ENCODE measurements around the gene SLC38A2. TPM values are rescaled to one million over a fixed set of nuclear protein-coding genes. Genes with fewer than 3 reads are reported as not detected.

Gene SLC38A2
- total RNA-seq, 1 donor from 2014 or later, result 144 TPM

- Histone ChIP-seq H3K9ac (ENCODE audit: low read depth in 1 of 3, low read length in 3 of 3) (peak overlapping the region; percentile 34 to 72 (median 63)), H3K9me3 (ENCODE audit: control insufficient read depth in 3 of 3, low read length in 3 of 3) (no peaks in the 10 kb centered on the region), H3K27ac (ENCODE audit: low read depth, low read length) (peak overlapping the region; percentile 80), H3K36me3 (ENCODE audit: control insufficient read depth in 3 of 3, insufficient read depth in 3 of 3, low read length in 3 of 3) (no peaks in the 10 kb centered on the region), H3K27me3 (ENCODE audit: control insufficient read depth in 3 of 3, insufficient read depth in 3 of 3, low read length in 3 of 3) (no peaks in the 10 kb centered on the region), H3K4me1 (ENCODE audit: control insufficient read depth in 3 of 3, insufficient read depth in 3 of 3, low read length in 3 of 3) (peaks cover 31 to 52% (median 36%) of the 10 kb centered on the region in 3 donors), H3K4me3 (ENCODE audit: low read length in 3 of 3) (peak overlapping the region; percentile 25 to 54 (median 42))
Observed at GRCh38 chr12:46386877-46387629, 14.5 kb upstream of the SLC38A2 start.

- no peaks in the 10 kb centered on the region for H3K36me3 ChIP-seq (ENCODE audit: control insufficient read depth in 3 of 3, insufficient read depth in 3 of 3, low read length in 3 of 3)
- H3K9ac ChIP-seq (ENCODE audit: low read depth in 1 of 3, low read length in 3 of 3), result peak overlapping the region; percentile 34 to 72 (median 63)
- H3K4me3 ChIP-seq (ENCODE audit: low read length in 3 of 3), result peak overlapping the region in 2 of 3 donors; percentile 7 to 25
- no peaks in the 10 kb centered on the region for H3K9me3 ChIP-seq (ENCODE audit: control insufficient read depth in 3 of 3, low read length in 3 of 3)
- H3K4me1 ChIP-seq (ENCODE audit: control insufficient read depth in 3 of 3, insufficient read depth in 3 of 3, low read length in 3 of 3), result peaks cover 31 to 51% (median 36%) of the 10 kb centered on the region in 3 donors
- H3K27me3 ChIP-seq (ENCODE audit: control insufficient read depth in 3 of 3, insufficient read depth in 3 of 3, low read length in 3 of 3), result no peaks in the 10 kb centered on the region
- H3K27ac ChIP-seq (ENCODE audit: low read depth, low read length), result peak overlapping the region; percentile 80
Observed at GRCh38 chr12:46386360-46386867, 13.8 kb upstream of the SLC38A2 start.

GRCh38 chr12:46385438-46385837, 12.9 kb upstream of the SLC38A2 start:
- Histone ChIP-seq H3K4me3 (ENCODE audit: low read length in 3 of 3) (peak overlapping the region in 2 of 3 donors; percentile 1 to 21), H3K4me1 (ENCODE audit: control insufficient read depth in 3 of 3, insufficient read depth in 3 of 3, low read length in 3 of 3) (peaks cover 27 to 46% (median 33%) of the 10 kb centered on the region in 3 donors), H3K36me3 (ENCODE audit: control insufficient read depth in 3 of 3, insufficient read depth in 3 of 3, low read length in 3 of 3) (no peaks in the 10 kb centered on the region)

GRCh38 chr12:46384451-46385309, 12.1 kb upstream of the SLC38A2 start:
- H3K27ac ChIP-seq (ENCODE audit: low read depth, low read length), result peak overlapping the region; percentile 98
- no peaks in the 10 kb centered on the region for H3K9me3 ChIP-seq (ENCODE audit: control insufficient read depth in 3 of 3, low read length in 3 of 3)
- H3K4me3 ChIP-seq (ENCODE audit: low read length in 3 of 3), result peak overlapping the region; percentile 83 to 86 (median 84)
- peak overlapping the region; percentile 90 to 94 (median 93) for H3K9ac ChIP-seq (ENCODE audit: low read depth in 1 of 3, low read length in 3 of 3)
- H3K4me1 ChIP-seq (ENCODE audit: control insufficient read depth in 3 of 3, insufficient read depth in 3 of 3, low read length in 3 of 3), result peaks cover 27 to 46% (median 33%) of the 10 kb centered on the region in 3 donors
- H3K36me3 ChIP-seq (ENCODE audit: control insufficient read depth in 3 of 3, insufficient read depth in 3 of 3, low read length in 3 of 3), result peaks cover 0 to 2% (median 0%) of the 10 kb centered on the region in 3 donors
- H3K27me3 ChIP-seq (ENCODE audit: control insufficient read depth in 3 of 3, insufficient read depth in 3 of 3, low read length in 3 of 3), result no peaks in the 10 kb centered on the region

More at GRCh38 chr12:46385438-46385837, 12.9 kb upstream of the SLC38A2 start:
- Histone ChIP-seq H3K27ac (ENCODE audit: low read depth, low read length) (peak overlapping the region; percentile 80), H3K9me3 (ENCODE audit: control insufficient read depth in 3 of 3, low read length in 3 of 3) (no peaks in the 10 kb centered on the region), H3K9ac (ENCODE audit: low read depth in 1 of 3, low read length in 3 of 3) (peak overlapping the region in 1 of 3 donors; percentile 4), H3K27me3 (ENCODE audit: control insufficient read depth in 3 of 3, insufficient read depth in 3 of 3, low read length in 3 of 3) (no peaks in the 10 kb centered on the region)

GRCh38 chr12:46383654-46384450, 11.3 kb upstream of the SLC38A2 start:
- Histone ChIP-seq H3K4me3 (ENCODE audit: low read length in 3 of 3) (peak overlapping the region; percentile 83 to 86 (median 84)), H3K9ac (ENCODE audit: low read depth in 1 of 3, low read length in 3 of 3) (peak overlapping the region; percentile 90 to 94 (median 93)), H3K27me3 (ENCODE audit: control insufficient read depth in 3 of 3, insufficient read depth in 3 of 3, low read length in 3 of 3) (no peaks in the 10 kb centered on the region), H3K36me3 (ENCODE audit: control insufficient read depth in 3 of 3, insufficient read depth in 3 of 3, low read length in 3 of 3) (peaks cover 0 to 2% (median 0%) of the 10 kb centered on the region in 3 donors), H3K9me3 (ENCODE audit: control insufficient read depth in 3 of 3, low read length in 3 of 3) (no peaks in the 10 kb centered on the region), H3K27ac (ENCODE audit: low read depth, low read length) (peak overlapping the region; percentile 98), H3K4me1 (ENCODE audit: control insufficient read depth in 3 of 3, insufficient read depth in 3 of 3, low read length in 3 of 3) (peaks cover 23 to 46% (median 30%) of the 10 kb centered on the region in 3 donors)

- H3K27ac ChIP-seq (ENCODE audit: low read depth, low read length), result peak overlapping the region; percentile 98
- peaks cover 0 to 2% (median 0%) of the 10 kb centered on the region in 3 donors for H3K36me3 ChIP-seq (ENCODE audit: control insufficient read depth in 3 of 3, insufficient read depth in 3 of 3, low read length in 3 of 3)
- no peaks in the 10 kb centered on the region for H3K27me3 ChIP-seq (ENCODE audit: control insufficient read depth in 3 of 3, insufficient read depth in 3 of 3, low read length in 3 of 3)
- peaks cover 23 to 43% (median 30%) of the 10 kb centered on the region in 3 donors for H3K4me1 ChIP-seq (ENCODE audit: control insufficient read depth in 3 of 3, insufficient read depth in 3 of 3, low read length in 3 of 3)
- no peaks in the 10 kb centered on the region for H3K9me3 ChIP-seq (ENCODE audit: control insufficient read depth in 3 of 3, low read length in 3 of 3)
- peak overlapping the region; percentile 92 to 94 (median 93) for H3K9ac ChIP-seq (ENCODE audit: low read depth in 1 of 3, low read length in 3 of 3)
- H3K4me3 ChIP-seq (ENCODE audit: low read length in 3 of 3), result peak overlapping the region; percentile 83 to 86 (median 84)
Observed at GRCh38 chr12:46382964-46383653, 10.5 kb upstream of the SLC38A2 start.

- peaks cover 0 to 2% (median 0%) of the 10 kb centered on the region in 3 donors for H3K36me3 ChIP-seq (ENCODE audit: control insufficient read depth in 3 of 3, insufficient read depth in 3 of 3, low read length in 3 of 3)
- H3K9ac ChIP-seq (ENCODE audit: low read depth in 1 of 3, low read length in 3 of 3), result peak overlapping the region; percentile 92 to 93 (median 93)
- H3K4me1 ChIP-seq (ENCODE audit: control insufficient read depth in 3 of 3, insufficient read depth in 3 of 3, low read length in 3 of 3), result peaks cover 17 to 37% (median 24%) of the 10 kb centered on the region in 3 donors
- no peaks in the 10 kb centered on the region for H3K27me3 ChIP-seq (ENCODE audit: control insufficient read depth in 3 of 3, insufficient read depth in 3 of 3, low read length in 3 of 3)
- H3K9me3 ChIP-seq (ENCODE audit: control insufficient read depth in 3 of 3, low read length in 3 of 3), result no peaks in the 10 kb centered on the region
- H3K4me3 ChIP-seq (ENCODE audit: low read length in 3 of 3), result peak overlapping the region; percentile 76 to 79 (median 77)
- peak overlapping the region; percentile 98 for H3K27ac ChIP-seq (ENCODE audit: low read depth, low read length)
Observed at GRCh38 chr12:46382408-46382963, 9.9 kb upstream of the SLC38A2 start.

- peaks cover 0 to 2% (median 0%) of the 10 kb centered on the region in 3 donors for H3K36me3 ChIP-seq (ENCODE audit: control insufficient read depth in 3 of 3, insufficient read depth in 3 of 3, low read length in 3 of 3)
- peaks cover 13 to 25% (median 14%) of the 10 kb centered on the region in 3 donors for H3K4me1 ChIP-seq (ENCODE audit: control insufficient read depth in 3 of 3, insufficient read depth in 3 of 3, low read length in 3 of 3)
- H3K9ac ChIP-seq (ENCODE audit: low read depth in 1 of 3, low read length in 3 of 3), result no peak overlapping the region
- no peak overlapping the region for H3K27ac ChIP-seq (ENCODE audit: low read depth, low read length)
- no peaks in the 10 kb centered on the region for H3K27me3 ChIP-seq (ENCODE audit: control insufficient read depth in 3 of 3, insufficient read depth in 3 of 3, low read length in 3 of 3)
- H3K4me3 ChIP-seq (ENCODE audit: low read length in 3 of 3), result no peak overlapping the region
- H3K9me3 ChIP-seq (ENCODE audit: control insufficient read depth in 3 of 3, low read length in 3 of 3), result no peaks in the 10 kb centered on the region
Observed at GRCh38 chr12:46380881-46381280, 8.3 kb upstream of the SLC38A2 start.
